ENCODE data around the gene ST8SIA6. TPM values are rescaled to one million over a fixed set of nuclear protein-coding genes. Genes with fewer than 3 reads are reported as not detected.

Gene ST8SIA6
- total RNA-seq, 1 donor from 2014 or later: 0.13 TPM

GRCh38 chr10:17354781-17355180 lies 99.6 kb downstream of the ST8SIA6 start:
- DNase-seq: no peak
- H3K4me3 Mint-ChIP-seq: no peak overlapping the region
- intact Hi-C loops (cut with micrococcal nuclease): no loop called here
- no peaks in the 10 kb centered on the region for H3K36me3 Mint-ChIP-seq (ENCODE audit: low read depth)
- no peak for ATAC-seq (ENCODE audit: low read depth)
- no peaks in the 10 kb centered on the region for H3K4me1 Mint-ChIP-seq
- CTCF ChIA-PET: no interaction called here
- H3K9me3 Mint-ChIP-seq: peaks cover 4% of the 10 kb centered on the region
- POLR2A ChIA-PET: no interaction called here
- peaks cover 11% of the 10 kb centered on the region for H3K27me3 Mint-ChIP-seq
- no peak overlapping the region for H3K27ac Mint-ChIP-seq
- no peak for TF ChIP-seq CTCF (IDR thresholded peaks at IDR 0.05)

GRCh38 chr10:17353568-17354300 lies 100.7 kb downstream of the ST8SIA6 start:
- POLR2A ChIA-PET: no interaction called here
- CTCF ChIA-PET: no interaction called here
- no peaks in the 10 kb centered on the region for H3K4me1 Mint-ChIP-seq
- no peak for TF ChIP-seq CTCF (IDR thresholded peaks at IDR 0.05)
- ATAC-seq (ENCODE audit: low read depth) (no peak), DNase-seq (no peak)
- peaks cover 4% of the 10 kb centered on the region for H3K9me3 Mint-ChIP-seq
- H3K36me3 Mint-ChIP-seq (ENCODE audit: low read depth): no peaks in the 10 kb centered on the region
- no peak overlapping the region for H3K4me3 Mint-ChIP-seq
- intact Hi-C loops (cut with micrococcal nuclease): no loop called here
- H3K27me3 Mint-ChIP-seq: peaks cover 11% of the 10 kb centered on the region
- no peak overlapping the region for H3K27ac Mint-ChIP-seq

- ChIA-PET POLR2A (no interaction called here), CTCF (no interaction called here)
- Mint-ChIP-seq H3K4me3 (no peak overlapping the region), H3K27ac (no peak overlapping the region), H3K36me3 (ENCODE audit: low read depth) (no peaks in the 10 kb centered on the region), H3K4me1 (no peaks in the 10 kb centered on the region), H3K27me3 (peaks cover 11% of the 10 kb centered on the region), H3K9me3 (peaks cover 4% of the 10 kb centered on the region)
- no peak for DNase-seq
- TF ChIP-seq CTCF (IDR thresholded peaks at IDR 0.05): no peak
- ATAC-seq (ENCODE audit: low read depth): no peak
- intact Hi-C loops (cut with micrococcal nuclease): no loop called here
Measured at GRCh38 chr10:17352583-17352982, 101.8 kb downstream of the ST8SIA6 start.

- TF ChIP-seq CTCF (IDR thresholded peaks at IDR 0.05): no peak
- intact Hi-C loops (cut with micrococcal nuclease): no loop called here
- H3K27me3 Mint-ChIP-seq: peaks cover 11% of the 10 kb centered on the region
- ChIA-PET POLR2A (no interaction called here), CTCF (no interaction called here)
- no peaks in the 10 kb centered on the region for H3K4me1 Mint-ChIP-seq
- ATAC-seq (ENCODE audit: low read depth): no peak
- peaks cover 4% of the 10 kb centered on the region for H3K9me3 Mint-ChIP-seq
- H3K27ac Mint-ChIP-seq: no peak overlapping the region
- H3K36me3 Mint-ChIP-seq (ENCODE audit: low read depth): no peaks in the 10 kb centered on the region
- H3K4me3 Mint-ChIP-seq: no peak overlapping the region
- DNase-seq: no peak
Measured at GRCh38 chr10:17351506-17351905, 102.9 kb downstream of the ST8SIA6 start.

- ATAC-seq (ENCODE audit: low read depth) (no peak), DNase-seq (no peak)
- Mint-ChIP-seq H3K27ac (no peak overlapping the region), H3K4me1 (no peaks in the 10 kb centered on the region), H3K9me3 (peaks cover 4% of the 10 kb centered on the region), H3K27me3 (peaks cover 11% of the 10 kb centered on the region), H3K36me3 (ENCODE audit: low read depth) (no peaks in the 10 kb centered on the region), H3K4me3 (no peak overlapping the region)
- no peak for TF ChIP-seq CTCF (IDR thresholded peaks at IDR 0.05)
- ChIA-PET POLR2A (no interaction called here), CTCF (no interaction called here)
- intact Hi-C loops (cut with micrococcal nuclease): no loop called here
Measured at GRCh38 chr10:17349717-17350116, 104.7 kb downstream of the ST8SIA6 start.

Measured in activated B cell treated with CpG ODN at 0.5 μM for 24 hours (primary cell).